Measurements from ENCODE around the gene PHOX2A.

PHOX2A gene

DNA sequence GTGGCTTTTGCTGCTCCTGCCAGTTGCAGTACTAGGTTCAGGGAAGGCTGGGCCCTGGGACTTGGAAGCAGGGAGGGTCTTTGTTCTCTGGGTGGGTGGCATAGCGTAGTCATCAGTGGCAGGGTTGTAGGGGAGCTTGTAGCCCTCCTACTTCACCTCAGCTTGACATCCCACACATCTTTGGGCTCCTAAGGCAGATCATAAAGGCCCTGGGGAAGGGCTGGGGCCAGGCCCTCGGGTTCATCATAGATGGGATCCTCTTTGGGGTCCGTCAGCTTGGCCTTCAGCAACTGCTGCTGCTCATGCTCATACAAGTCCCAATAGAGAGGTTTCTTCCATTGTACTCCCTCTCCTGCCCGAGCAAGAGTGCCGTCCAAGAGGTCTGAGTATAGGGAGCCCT, 6.0 kb upstream of the PHOX2A start:
- DNase-seq (ENCODE audit: low read depth) = no peak

- no peak for DNase-seq (ENCODE audit: low read depth)
These were observed 3.6 kb upstream of the PHOX2A start for GRCh38 chr11:72247584-72247983.

- DNase-seq (ENCODE audit: low read depth) = no peak
These were observed 1.4 kb upstream of the PHOX2A start for GRCh38 chr11:72245263-72245816.

DNA sequence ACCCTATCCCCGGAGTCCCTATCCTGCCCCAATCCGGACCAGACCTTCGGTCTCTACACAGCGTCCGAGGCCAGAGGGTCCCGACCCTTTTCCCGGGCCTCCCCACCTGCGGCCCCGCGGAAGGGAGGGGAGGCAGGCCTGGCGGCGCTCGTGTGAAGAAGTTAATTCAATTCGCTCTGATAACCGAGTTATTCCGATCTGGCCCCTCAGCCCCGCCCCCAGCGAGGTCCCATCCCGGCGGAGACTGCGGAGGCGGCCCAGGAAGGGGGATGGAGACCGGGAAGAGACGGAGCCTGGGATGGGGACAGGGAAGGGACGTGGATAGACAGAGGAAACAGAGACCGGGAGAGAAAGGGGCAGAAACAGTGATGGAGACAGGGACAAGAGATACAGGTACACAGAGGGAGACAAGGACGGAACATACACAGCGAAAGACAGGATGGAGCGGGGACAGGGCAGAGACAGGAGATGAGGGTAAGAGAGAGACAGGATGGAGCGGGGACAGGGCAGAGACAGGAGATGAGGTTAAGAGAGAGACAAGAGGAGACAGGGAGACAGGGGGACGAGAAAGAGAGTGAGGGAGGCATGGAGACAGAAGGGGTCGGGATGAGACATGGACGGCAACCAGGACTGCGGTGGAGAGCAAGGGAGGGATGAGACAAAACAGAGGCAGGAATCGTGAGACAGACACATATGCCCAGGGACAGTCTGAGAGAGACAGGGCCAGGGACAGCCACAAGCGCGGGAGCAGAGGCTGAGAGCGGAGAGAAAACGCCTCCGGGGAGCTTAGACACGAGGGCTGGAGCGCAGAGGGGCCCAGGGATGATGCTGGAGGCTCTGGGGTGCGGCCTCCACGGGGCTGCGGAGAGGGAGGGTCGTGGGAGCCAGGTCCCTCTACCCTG, 636 bp upstream of the PHOX2A start:
- no peak for DNase-seq (ENCODE audit: low read depth)

- DNase-seq (ENCODE audit: low read depth) = no peak
These were observed 560 bp downstream of the PHOX2A start for GRCh38 chr11:72243173-72244059.

DNA sequence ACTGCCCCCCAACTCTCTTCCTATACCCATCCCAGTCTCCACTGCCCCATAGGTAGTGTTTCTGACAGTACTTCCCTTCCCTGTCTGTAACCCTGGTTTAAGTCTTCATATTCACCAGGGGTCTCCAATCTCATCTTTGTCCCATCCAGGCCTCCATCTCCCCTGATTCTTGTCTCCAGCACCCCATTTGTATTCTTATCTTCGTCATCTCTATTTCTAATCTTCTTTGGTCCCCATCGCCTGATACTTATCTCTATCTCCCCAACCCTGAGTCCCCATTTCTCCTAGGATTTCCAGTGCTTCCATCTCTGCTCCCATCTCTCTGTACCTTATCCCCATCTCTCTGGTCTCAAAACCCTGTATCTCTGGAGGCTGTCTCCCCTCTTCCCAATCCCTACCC, 1.8 kb downstream of the PHOX2A start:
- DNase-seq (ENCODE audit: low read depth) = no peak

- no peak for DNase-seq (ENCODE audit: low read depth)
These were observed 2.6 kb downstream of the PHOX2A start for GRCh38 chr11:72241291-72241781.

DNA sequence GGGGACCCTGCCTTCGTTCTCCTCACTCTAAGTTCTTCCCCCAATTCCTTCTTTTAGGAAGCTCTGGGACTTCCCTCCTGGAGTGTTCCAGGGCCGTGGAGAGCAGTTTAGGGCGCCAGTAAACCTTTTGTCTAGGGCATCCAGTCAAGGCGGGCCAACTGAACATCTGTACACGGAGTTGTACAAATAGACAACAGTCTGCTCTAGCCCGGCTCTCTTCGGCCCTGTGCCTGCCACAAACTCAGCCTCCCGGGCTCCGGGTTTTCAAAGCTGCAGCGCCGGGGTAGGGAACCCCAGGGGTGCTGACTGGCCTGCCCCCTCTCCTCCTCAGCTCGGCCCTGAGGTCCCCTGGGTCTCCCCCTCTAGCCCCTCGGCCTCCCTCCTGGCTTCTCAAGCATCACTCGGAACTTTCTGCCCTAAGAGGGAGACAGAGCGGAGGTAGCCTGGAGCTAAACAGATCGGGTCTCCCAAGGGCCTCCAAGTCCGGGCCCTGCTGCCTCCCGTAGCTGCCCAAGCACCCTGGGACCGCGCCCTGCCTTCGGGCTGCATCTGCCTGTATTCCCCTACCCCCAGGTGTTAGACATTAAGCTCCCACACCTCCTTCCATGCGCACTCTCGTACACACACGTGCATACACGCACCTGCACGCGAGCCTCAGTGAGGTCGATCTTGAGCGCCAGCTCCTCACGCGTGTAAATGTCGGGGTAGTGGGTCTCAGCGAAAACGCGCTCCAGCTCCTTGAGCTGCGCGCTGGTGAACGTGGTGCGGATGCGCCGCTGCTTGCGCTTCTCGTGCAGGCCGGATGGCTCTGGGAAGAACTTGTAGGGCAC, 3.3 kb downstream of the PHOX2A start:
- no peak for DNase-seq (ENCODE audit: low read depth)

DNA sequence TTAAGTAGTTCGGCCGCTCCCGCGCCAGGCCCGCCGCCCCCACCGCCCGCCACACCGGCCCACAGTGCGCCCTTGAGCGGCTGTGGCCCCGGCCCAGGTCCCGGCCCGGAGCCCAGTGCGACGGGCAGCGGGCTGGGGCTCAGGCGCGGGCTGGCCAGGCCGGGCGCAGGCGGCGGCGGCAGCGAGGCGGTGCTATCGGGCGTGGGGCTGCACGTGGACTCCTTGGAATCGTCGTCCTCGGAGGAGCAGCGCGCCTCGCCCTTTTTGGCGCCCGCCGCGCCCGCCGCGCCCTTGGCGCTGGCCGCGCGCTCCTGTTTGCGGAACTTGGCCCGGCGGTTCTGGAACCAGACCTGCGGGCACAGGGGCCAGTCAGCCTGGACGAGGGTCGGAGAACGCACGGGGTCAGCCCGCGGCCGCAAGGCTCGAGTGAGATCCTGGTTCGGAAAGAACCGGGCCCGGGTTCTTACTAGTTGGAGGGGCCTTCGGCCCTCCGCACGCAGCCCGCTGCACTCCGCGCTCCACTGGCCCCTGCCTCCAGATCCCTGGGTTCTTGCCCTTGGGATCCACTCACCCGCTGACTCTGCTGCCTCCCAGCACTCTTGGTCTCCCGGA, 4.0 kb downstream of the PHOX2A start:
- no peak for DNase-seq (ENCODE audit: low read depth)

GRCh38 chr11:72239313-72239848, 4.6 kb downstream of the PHOX2A start:
- no peak for DNase-seq (ENCODE audit: low read depth)

GRCh38 chr11:72238492-72239312, 5.3 kb downstream of the PHOX2A start:
- no peak for DNase-seq (ENCODE audit: low read depth)

- DNase-seq (ENCODE audit: low read depth) = peak; percentile 16
These were observed 5.9 kb downstream of the PHOX2A start for GRCh38 chr11:72238040-72238450.

- DNase-seq (ENCODE audit: low read depth) = no peak
These were observed 6.7 kb downstream of the PHOX2A start for GRCh38 chr11:72237112-72237931.

DNA sequence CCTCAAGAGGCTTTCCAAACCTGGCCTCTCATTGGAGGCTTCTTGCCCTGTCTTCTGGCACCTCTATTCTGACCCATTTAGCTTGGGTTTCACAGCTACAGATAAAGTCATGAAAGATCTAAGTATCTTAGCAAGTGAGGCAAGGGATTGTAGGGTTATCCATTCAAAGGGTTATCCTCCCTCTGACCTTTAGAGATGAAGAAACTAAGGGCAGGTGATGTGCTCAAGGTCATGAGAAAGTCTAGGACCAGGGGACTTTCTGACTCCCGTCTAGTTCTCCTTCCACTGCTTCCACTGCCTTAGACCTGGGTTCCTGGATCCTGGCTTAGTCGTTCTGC, 7.2 kb downstream of the PHOX2A start:
- DNase-seq (ENCODE audit: low read depth) = no peak

- no peak for DNase-seq (ENCODE audit: low read depth)
These were observed 7.8 kb downstream of the PHOX2A start for GRCh38 chr11:72236083-72236697.

- DNase-seq (ENCODE audit: low read depth) = no peak
These were observed 8.5 kb downstream of the PHOX2A start for GRCh38 chr11:72235351-72236057.

DNA sequence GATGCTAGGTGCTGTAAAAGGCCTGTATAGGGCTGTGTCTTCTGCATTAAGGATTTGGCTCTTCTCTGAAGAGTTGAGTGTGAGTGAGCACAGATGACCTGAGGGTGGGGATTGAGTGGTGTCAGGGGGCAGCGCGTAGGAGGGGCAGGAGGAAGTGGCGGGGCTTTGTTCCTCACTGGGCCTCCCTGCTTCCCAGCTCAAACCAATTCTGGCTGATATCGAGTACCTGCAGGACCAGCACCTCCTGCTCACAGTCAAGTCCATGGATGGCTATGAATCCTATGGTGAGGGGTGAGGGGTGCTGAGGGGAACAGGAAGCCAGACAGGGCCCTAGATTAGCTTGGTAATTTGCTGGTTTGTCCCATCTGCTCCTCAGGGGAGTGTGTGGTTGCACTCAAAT, 9.1 kb downstream of the PHOX2A start:
- no peak for DNase-seq (ENCODE audit: low read depth)

DNA sequence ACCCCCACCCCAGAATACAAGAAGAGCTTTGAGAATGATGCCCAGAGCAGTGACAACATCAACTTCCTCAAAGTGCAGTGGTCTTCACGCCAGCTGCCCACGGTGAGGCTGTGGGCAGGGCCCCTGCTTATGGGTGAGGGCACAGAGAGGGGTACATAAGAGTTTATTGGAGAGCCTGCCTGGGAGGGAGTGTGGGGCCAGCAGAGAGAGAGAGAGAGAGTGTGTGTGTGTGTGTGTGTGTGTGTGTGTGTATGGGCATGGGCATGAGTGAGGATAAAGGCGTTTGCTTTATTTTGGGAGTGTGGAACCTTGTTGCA, 9.5 kb downstream of the PHOX2A start:
- DNase-seq (ENCODE audit: low read depth) = no peak
